Activated CD8-positive, alpha-beta T cell treated with anti-CD3 and anti-CD28 coated beads for 36 hours (primary cell): ENCODE results near the gene ITIH4. TPM values are rescaled to one million over a fixed set of nuclear protein-coding genes. Genes with fewer than 3 reads are reported as not detected.

Experiments used
- ATAC-seq: fragments of 200-7000 bp; cut with Tn5 transposase; one replicate; pipeline ENCODE4 v1.10.0; 2021; ENCODE audit warnings: mild to moderate bottlenecking, moderate library complexity
- CTCF ChIA-PET: fragments of 350-600 bp; sonication (Branson Sonifier 250); formaldehyde crosslinking; loops from one replicate; lab custom pipeline; 2021; ENCODE audit warnings: antibody characterized with exemption; lab: Charles Lee
- POLR2A ChIA-PET: fragments of 350-600 bp; sonication (Branson Sonifier 250); formaldehyde crosslinking; loops from one replicate; lab custom pipeline; 2021; ENCODE audit warnings: antibody characterized with exemption; lab: Charles Lee
- DNase-seq: peaks from one replicate; pipeline ENCODE4 v3.0.0-alpha.2; 2020
- H3K27ac Mint-ChIP-seq: one replicate; pipeline ENCODE4 v1.8.0; 2021; ENCODE audit warnings: mild to moderate bottlenecking, mixed read lengths
- H3K27me3 Mint-ChIP-seq: one replicate; pipeline ENCODE4 v1.8.0; 2021; ENCODE audit warnings: mixed read lengths
- H3K36me3 Mint-ChIP-seq: one replicate; pipeline ENCODE4 v1.8.0; 2021; ENCODE audit warnings: low read depth, mixed read lengths
- H3K4me1 Mint-ChIP-seq: one replicate; pipeline ENCODE4 v1.8.0; 2021; ENCODE audit warnings: low read depth, mixed read lengths
- H3K4me3 Mint-ChIP-seq: one replicate; pipeline ENCODE4 v1.8.0; 2021; ENCODE audit warnings: mild to moderate bottlenecking, moderate library complexity, mixed read lengths
- H3K9me3 Mint-ChIP-seq: one replicate; pipeline ENCODE4 v1.8.0; 2021; ENCODE audit warnings: mixed read lengths
- intact Hi-C: fragments of 100-400 bp; cut with micrococcal nuclease; formaldehyde crosslinking; loops from one replicate; pipeline ENCODE4 v1.10.0; 2022
- total RNA-seq, 2 experiments: library from RNA; stranded (reverse); gene quantifications; one replicate each; pipeline ENCODE4 v1.2.3, GENCODE V29; 2021
- TF ChIP-seq, protein P1 (sequence below): fragments of 200-600 bp; IDR thresholded peaks from one replicate; pipeline ENCODE4 v1.8.0; 2022; ENCODE audit warnings: antibody characterized with exemption, mild to moderate bottlenecking

The ITIH4 gene
- total RNA-seq, 2 experiments from 2014 or later, result 3.9 to 5.5 TPM

DNA sequence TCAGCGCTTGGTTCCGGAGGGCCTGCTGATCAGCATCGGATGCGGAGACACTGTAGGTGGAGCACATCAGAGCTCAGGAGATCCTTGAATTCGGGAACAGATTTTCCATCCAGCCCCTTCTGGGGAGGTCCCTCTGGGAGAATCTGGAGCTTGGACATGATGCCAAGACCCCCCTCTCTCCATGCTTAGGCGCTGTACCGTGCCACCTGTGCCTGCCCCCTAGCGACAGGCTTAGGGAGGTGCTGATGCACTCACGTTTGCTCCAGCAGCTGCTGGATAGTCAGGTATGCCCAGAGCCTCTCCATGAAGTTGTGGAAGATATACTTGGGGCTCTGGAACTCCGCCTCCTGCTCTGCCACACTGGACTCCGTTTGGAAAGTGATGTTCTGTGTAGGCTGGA is 9.7 kb downstream of the ITIH4 start:
- ATAC-seq (peak; percentile 84), DNase-seq (peak; percentile 39)
- H3K9me3 Mint-ChIP-seq, result no peaks in the 10 kb centered on the region
- no peak overlapping the region for H3K27ac Mint-ChIP-seq
- ChIA-PET CTCF (interaction anchor here (0.6 to 3.9 kb wide), 24 partner anchors 9 to 312 kb away, joined by 3 to 17 read pairs (median 3); partner anchors contain the start of gene ITIH4), POLR2A (no interaction called here)
- no peaks in the 10 kb centered on the region for H3K27me3 Mint-ChIP-seq
- intact Hi-C loops, result no loop called here
- TF ChIP-seq, protein P1, sequence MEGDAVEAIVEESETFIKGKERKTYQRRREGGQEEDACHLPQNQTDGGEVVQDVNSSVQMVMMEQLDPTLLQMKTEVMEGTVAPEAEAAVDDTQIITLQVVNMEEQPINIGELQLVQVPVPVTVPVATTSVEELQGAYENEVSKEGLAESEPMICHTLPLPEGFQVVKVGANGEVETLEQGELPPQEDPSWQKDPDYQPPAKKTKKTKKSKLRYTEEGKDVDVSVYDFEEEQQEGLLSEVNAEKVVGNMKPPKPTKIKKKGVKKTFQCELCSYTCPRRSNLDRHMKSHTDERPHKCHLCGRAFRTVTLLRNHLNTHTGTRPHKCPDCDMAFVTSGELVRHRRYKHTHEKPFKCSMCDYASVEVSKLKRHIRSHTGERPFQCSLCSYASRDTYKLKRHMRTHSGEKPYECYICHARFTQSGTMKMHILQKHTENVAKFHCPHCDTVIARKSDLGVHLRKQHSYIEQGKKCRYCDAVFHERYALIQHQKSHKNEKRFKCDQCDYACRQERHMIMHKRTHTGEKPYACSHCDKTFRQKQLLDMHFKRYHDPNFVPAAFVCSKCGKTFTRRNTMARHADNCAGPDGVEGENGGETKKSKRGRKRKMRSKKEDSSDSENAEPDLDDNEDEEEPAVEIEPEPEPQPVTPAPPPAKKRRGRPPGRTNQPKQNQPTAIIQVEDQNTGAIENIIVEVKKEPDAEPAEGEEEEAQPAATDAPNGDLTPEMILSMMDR, result peak; percentile 66
- H3K4me1 Mint-ChIP-seq, result no peaks in the 10 kb centered on the region
- no peaks in the 10 kb centered on the region for H3K36me3 Mint-ChIP-seq
- H3K4me3 Mint-ChIP-seq, result no peak overlapping the region

DNA sequence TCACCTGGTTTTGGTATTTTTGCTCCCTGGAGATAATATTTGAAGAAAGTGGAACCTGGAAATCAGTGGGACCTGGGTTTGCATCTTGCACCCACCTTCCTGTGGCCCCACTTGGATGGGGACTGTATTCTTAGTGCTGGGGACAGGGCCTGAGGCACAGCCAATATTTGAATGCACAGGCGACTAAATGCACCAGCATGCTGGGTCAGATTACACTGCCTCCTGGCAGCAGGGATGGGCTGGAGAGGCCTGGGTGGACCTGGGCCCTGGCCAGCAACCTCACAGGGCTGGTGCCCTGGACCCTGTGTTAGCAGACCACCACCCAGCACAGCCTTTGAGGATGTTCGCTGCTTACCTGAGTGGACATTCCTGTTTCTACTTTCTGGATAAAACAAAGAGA is 10.5 kb downstream of the ITIH4 start:
- DNase-seq (no peak), ATAC-seq (no peak)
- intact Hi-C loops, result no loop called here
- no peaks in the 10 kb centered on the region for H3K27me3 Mint-ChIP-seq
- TF ChIP-seq, protein P1, result no peak
- H3K4me3 Mint-ChIP-seq, result no peak overlapping the region
- ChIA-PET CTCF (interaction anchor here (0.6 to 3.9 kb wide), 10 partner anchors 18 to 101 kb away, joined by 3 to 17 read pairs (median 3); no protein-coding TSS in a partner anchor), POLR2A (no interaction called here)
- H3K9me3 Mint-ChIP-seq, result no peaks in the 10 kb centered on the region
- H3K4me1 Mint-ChIP-seq, result no peaks in the 10 kb centered on the region
- H3K36me3 Mint-ChIP-seq, result no peaks in the 10 kb centered on the region
- H3K27ac Mint-ChIP-seq, result no peak overlapping the region

DNA sequence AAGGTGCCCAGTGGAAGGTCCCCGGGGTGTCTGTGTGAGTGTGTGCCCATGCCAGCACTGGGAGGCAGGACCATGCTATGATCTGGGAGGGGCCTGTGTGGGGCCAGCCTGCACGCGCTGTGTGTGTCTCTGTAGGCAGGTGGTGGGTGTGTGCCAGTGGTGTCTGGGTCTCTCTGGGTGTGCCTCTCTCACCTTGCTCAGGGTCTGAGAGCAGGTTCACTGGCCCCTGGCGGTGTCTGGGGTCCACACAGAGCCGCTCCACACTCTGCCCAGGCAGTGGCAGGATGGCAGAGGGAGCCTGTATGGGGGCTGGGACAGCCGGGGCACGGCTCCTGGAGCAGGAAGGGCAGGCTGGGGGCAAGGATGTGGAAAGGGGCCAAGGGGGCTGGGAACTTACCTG is 12.6 kb downstream of the ITIH4 start:
- POLR2A ChIA-PET, result no interaction called here
- ATAC-seq, result no peak

DNA sequence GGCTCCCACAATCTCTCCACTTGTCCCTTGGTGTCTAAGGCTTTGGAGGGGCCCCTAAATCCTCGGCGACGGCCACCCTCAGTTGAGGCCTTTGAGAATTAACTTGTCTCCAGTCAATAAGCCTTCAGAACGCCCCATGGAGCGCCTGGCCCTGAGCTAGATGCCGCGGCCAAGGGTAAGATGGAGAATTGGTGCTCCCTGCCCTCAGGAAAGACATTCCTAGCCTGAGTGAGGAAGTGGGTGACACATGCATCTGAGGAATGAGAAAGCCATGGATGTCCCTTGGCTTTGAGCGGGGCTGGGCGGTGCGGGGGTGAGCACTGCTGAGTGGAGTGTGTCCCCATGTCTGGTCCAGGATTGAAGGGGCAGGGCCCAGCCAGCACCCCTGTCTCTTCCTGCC is 13.3 kb downstream of the ITIH4 start:
- TF ChIP-seq, protein P1, result no peak
- ChIA-PET CTCF (interaction anchor here (0.8 to 1.1 kb wide), 2 partner anchors 22 to 29 kb away, joined by 3 to 4 read pairs; partner anchors contain the start of gene ITIH3), POLR2A (no interaction called here)
- DNase-seq (no peak), ATAC-seq (no peak)
- H3K9me3 Mint-ChIP-seq, result no peaks in the 10 kb centered on the region
- H3K4me1 Mint-ChIP-seq, result no peaks in the 10 kb centered on the region
- no peaks in the 10 kb centered on the region for H3K36me3 Mint-ChIP-seq
- intact Hi-C loops, result no loop called here
- H3K27me3 Mint-ChIP-seq, result no peaks in the 10 kb centered on the region
- H3K4me3 Mint-ChIP-seq, result no peak overlapping the region
- H3K27ac Mint-ChIP-seq, result no peak overlapping the region

More for the DNA sequence above, 12.6 kb downstream of the ITIH4 start:
- TF ChIP-seq, protein P1, result no peak
- no peak for DNase-seq
- Mint-ChIP-seq H3K27ac (no peak overlapping the region), H3K4me1 (no peaks in the 10 kb centered on the region), H3K36me3 (no peaks in the 10 kb centered on the region), H3K27me3 (no peaks in the 10 kb centered on the region), H3K9me3 (no peaks in the 10 kb centered on the region), H3K4me3 (no peak overlapping the region)
- CTCF ChIA-PET, result no interaction called here
- intact Hi-C loops, result no loop called here

DNA sequence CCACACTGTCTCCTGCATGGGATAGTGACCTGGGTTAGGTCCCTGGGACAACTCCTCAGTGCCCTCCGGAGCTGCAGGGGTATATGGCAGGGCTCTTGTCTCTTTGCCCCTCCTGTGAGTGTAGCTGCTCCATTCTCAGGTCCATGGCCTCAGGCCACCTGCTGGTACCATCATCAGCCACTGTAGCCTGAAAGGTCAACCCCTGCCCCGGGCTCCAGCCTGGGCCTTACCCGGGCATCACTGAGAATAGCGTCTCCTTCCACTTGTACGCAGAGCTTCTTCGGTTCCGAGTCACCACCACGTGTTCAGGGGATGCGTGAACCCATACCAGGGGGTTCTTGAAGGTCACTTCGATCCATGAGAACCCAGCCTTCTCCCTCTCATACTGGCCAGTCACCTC is 13.8 kb downstream of the ITIH4 start:
- Mint-ChIP-seq H3K36me3 (no peaks in the 10 kb centered on the region), H3K27me3 (no peaks in the 10 kb centered on the region), H3K4me1 (no peaks in the 10 kb centered on the region), H3K4me3 (no peak overlapping the region), H3K9me3 (no peaks in the 10 kb centered on the region), H3K27ac (no peak overlapping the region)
- CTCF ChIA-PET, result interaction anchor here (0.8 to 1.1 kb wide), 3 partner anchors 18 to 29 kb away, joined by 3 to 4 read pairs (median 3); partner anchors contain the start of gene ITIH3
- DNase-seq, result no peak
- TF ChIP-seq, protein P1, result no peak
- ATAC-seq, result no peak
- intact Hi-C loops, result no loop called here
- POLR2A ChIA-PET, result no interaction called here
